Mesodermal cell (in vitro differentiated cells): ENCODE results near the gene FCHO1. TPM values are rescaled to one million over a fixed set of nuclear protein-coding genes. Genes with fewer than 3 reads are reported as not detected.

Experiments used
- H3K27ac ChIP-seq: 2 replicates; pipeline ENCODE4 v1.7.0; 2013; ENCODE audit warnings: mild to moderate bottlenecking, low read depth, low read length, moderate library complexity; ENCODE audit not compliant: severe bottlenecking
- H3K36me3 ChIP-seq: 2 replicates; pipeline ENCODE4 v1.7.1; 2013; ENCODE audit warnings: mild to moderate bottlenecking, low read length, moderate library complexity; ENCODE audit not compliant: control insufficient read depth, insufficient read depth
- H3K4me1 ChIP-seq: one replicate; pipeline ENCODE4 v1.7.1; 2013; ENCODE audit warnings: mild to moderate bottlenecking, low read length; ENCODE audit not compliant: insufficient read depth, control insufficient read depth, poor library complexity, severe bottlenecking
- H3K4me3 ChIP-seq: 2 replicates; pipeline ENCODE4 v1.7.0; 2013; ENCODE audit warnings: low read length, control low read depth, mild to moderate bottlenecking; ENCODE audit not compliant: insufficient read depth, poor library complexity, severe bottlenecking; ENCODE audit errors: extremely low read depth
- H3K9me3 ChIP-seq: 2 replicates; pipeline ENCODE4 v1.7.1; 2013; ENCODE audit warnings: mild to moderate bottlenecking, low read length, moderate library complexity; ENCODE audit not compliant: control insufficient read depth
- WGBS, 2 experiments: methylation state at CpG; one replicate each; pipeline ENCODE4 v1.1.5; 2013; ENCODE audit warnings: missing lambda C conversion rate in 2 of 2; ENCODE audit not compliant: insufficient coverage in 2 of 2; 5-methylcytosine and 5-hydroxymethylcytosine counted together
- polyA plus RNA-seq, 2 experiments: library from polyadenylated mRNA; stranded (reverse); fragments of 50-300 nt; gene quantifications; one replicate each; pipeline ENCODE4 v1.2.3, GENCODE V29; 2013

The FCHO1 gene
- polyA plus RNA-seq (2013, experiment 1 of 2): 9.0 TPM
- 6.3 TPM for polyA plus RNA-seq (2013, experiment 2 of 2)

GRCh38 chr19:17751103-17751911 lies at the start of gene FCHO1:
Gene FCHO1 (plus strand): TSS chr19:17751477. CDS start chr19:17755165, 3,688 bp downstream.
- Histone ChIP-seq H3K9me3 (no peaks in the 10 kb centered on the region), H3K4me3 (no peak within 1 kb of the TSS), H3K27ac (no peak within 1 kb of the TSS), H3K36me3 (no peaks in the 10 kb centered on the region), H3K4me1 (peaks cover 10% of the 10 kb centered on the region)
- WGBS, 2 experiments: 86% methylated on average over 16 to 23 of the region's 28 CpGs

GRCh38 chr19:17703824-17704463 lies 47.3 kb upstream of the FCHO1 start:
- WGBS, 2 experiments: 73 to 85% methylated on average over 5 to 10 of the region's 11 CpGs
- Histone ChIP-seq H3K27ac (no peak overlapping the region), H3K4me3 (no peak overlapping the region), H3K9me3 (no peaks in the 10 kb centered on the region), H3K36me3 (no peaks in the 10 kb centered on the region), H3K4me1 (no peaks in the 10 kb centered on the region)

- WGBS, 2 experiments: 38 to 51% methylated on average over 13 to 17 of the region's 17 CpGs
- Histone ChIP-seq H3K36me3 (no peaks in the 10 kb centered on the region), H3K9me3 (no peaks in the 10 kb centered on the region), H3K4me3 (no peak overlapping the region), H3K27ac (no peak overlapping the region), H3K4me1 (no peaks in the 10 kb centered on the region)
Measured at GRCh38 chr19:17706750-17707181, 44.5 kb upstream of the FCHO1 start.

GRCh38 chr19:17711851-17712250 lies 39.4 kb upstream of the FCHO1 start:
- 87 to 94% methylated on average over 6 of the region's 6 CpGs for WGBS, 2 experiments
- no peaks in the 10 kb centered on the region for H3K4me1 ChIP-seq
- no peaks in the 10 kb centered on the region for H3K9me3 ChIP-seq
- no peak overlapping the region for H3K4me3 ChIP-seq
- H3K27ac ChIP-seq: no peak overlapping the region
- no peaks in the 10 kb centered on the region for H3K36me3 ChIP-seq

GRCh38 chr19:17716309-17716929 lies 34.9 kb upstream of the FCHO1 start:
- no peak overlapping the region for H3K4me3 ChIP-seq

GRCh38 chr19:17718550-17718946 lies 32.7 kb upstream of the FCHO1 start:
- H3K4me3 ChIP-seq: peak overlapping the region; percentile 93
- no peaks in the 10 kb centered on the region for H3K9me3 ChIP-seq
- H3K4me1 ChIP-seq: peaks cover 21% of the 10 kb centered on the region
- peak overlapping the region; percentile 12 for H3K27ac ChIP-seq
- H3K36me3 ChIP-seq: peaks cover 17% of the 10 kb centered on the region
- 90 to 96% methylated on average over 3 of the region's 4 CpGs for WGBS, 2 experiments

More at GRCh38 chr19:17716309-17716929, 34.9 kb upstream of the FCHO1 start:
- Histone ChIP-seq H3K27ac (no peak overlapping the region), H3K4me1 (peaks cover 12% of the 10 kb centered on the region), H3K9me3 (no peaks in the 10 kb centered on the region), H3K36me3 (peaks cover 5% of the 10 kb centered on the region)
- WGBS, 2 experiments: 74 to 90% methylated on average over 2 to 3 of the region's 4 CpGs

GRCh38 chr19:17718947-17719711 lies 32.1 kb upstream of the FCHO1 start, which contains the start of gene MAP1S:
Gene MAP1S (plus strand): TSS chr19:17719480. CDS start chr19:17719503, 23 bp downstream.
- 3 to 5% methylated on average over 35 to 39 of the region's 53 CpGs for whole genome bisulfite sequencing, 2 experiments
- H3K4me1 ChIP-seq: peaks cover 21% of the 10 kb centered on the region
- H3K4me3 ChIP-seq: peak within 1 kb of the TSS; percentile 93
- H3K9me3 ChIP-seq: no peaks in the 10 kb centered on the region
- peaks cover 22% of the 10 kb centered on the region for H3K36me3 ChIP-seq
- peak within 1 kb of the TSS; percentile 12 for H3K27ac ChIP-seq

GRCh38 chr19:17719730-17720400 lies 31.4 kb upstream of the FCHO1 start:
- peaks cover 29% of the 10 kb centered on the region for H3K36me3 ChIP-seq
- WGBS, 2 experiments: 7 to 13% methylated on average over 31 to 36 of the region's 38 CpGs
- peaks cover 21% of the 10 kb centered on the region for H3K4me1 ChIP-seq
- peak overlapping the region; percentile 93 for H3K4me3 ChIP-seq
- no peak overlapping the region for H3K27ac ChIP-seq
- no peaks in the 10 kb centered on the region for H3K9me3 ChIP-seq

- Histone ChIP-seq H3K4me3 (peak overlapping the region; percentile 93), H3K9me3 (no peaks in the 10 kb centered on the region), H3K36me3 (peaks cover 35% of the 10 kb centered on the region), H3K27ac (no peak overlapping the region), H3K4me1 (peaks cover 21% of the 10 kb centered on the region)
- WGBS, 2 experiments: 67 to 77% methylated on average over 6 to 7 of the region's 7 CpGs
Measured at GRCh38 chr19:17720440-17720839, 30.8 kb upstream of the FCHO1 start.
